H1 (cell line): Measurements from ENCODE around the gene KIZ. TPM values are rescaled to one million over a fixed set of nuclear protein-coding genes. Genes with fewer than 3 reads are reported as not detected.

ENCODE experiments used
- CTCF ChIA-PET: fragments of 300-600 bp; sonication (Branson Sonifier 250); formaldehyde crosslinking; loops from one replicate; lab custom pipeline; 2021; ENCODE audit not compliant: partially characterized antibody; lab: Charles Lee
- POLR2A ChIA-PET: fragments of 300-600 bp; sonication (Branson Sonifier 250); formaldehyde crosslinking; loops from one replicate; lab custom pipeline; 2021; ENCODE audit warnings: inconsistent platforms; ENCODE audit not compliant: partially characterized antibody; lab: Charles Lee
- DNase-seq, 2 experiments: peaks; one replicate each; pipeline versions ENCODE4 v3.0.0 to v3.0.0-alpha.2; 2010 to 2022; ENCODE audit warnings: low spot score in 2 of 2, low read depth in 1 of 2, mixed read lengths in 1 of 2
- FAIRE-seq: peaks from 2 replicates; lab custom pipeline; 2011; peaks lifted over from hg19 to GRCh38; lab: Jason Lieb, UNC
- H2AFZ ChIP-seq: 2 replicates; pipeline ENCODE4 v1.8.1; 2012; ENCODE audit warnings: low read length, inconsistent platforms
- H2AK5ac ChIP-seq: 2 replicates; pipeline ENCODE4 v1.6.1; 2013; ENCODE audit warnings: low read depth, low read length
- H2BK120ac ChIP-seq: replicated peaks from 2 replicates; pipeline ENCODE3; 2013; ENCODE audit warnings: low read depth, low read length, inconsistent platforms
- H2BK12ac ChIP-seq: 2 replicates; pipeline ENCODE4 v1.6.1; 2013; ENCODE audit warnings: low read depth, low read length
- H2BK15ac ChIP-seq: 2 replicates; pipeline ENCODE4 v1.6.1; 2013; ENCODE audit warnings: low read length
- H2BK20ac ChIP-seq: 2 replicates; pipeline ENCODE4 v1.6.1; 2013; ENCODE audit warnings: low read length
- H2BK5ac ChIP-seq: 2 replicates; pipeline ENCODE4 v1.6.1; 2013; ENCODE audit warnings: low read depth, low read length
- H3K14ac ChIP-seq: 2 replicates; pipeline ENCODE4 v1.6.1; 2013; ENCODE audit warnings: inconsistent platforms; ENCODE audit not compliant: insufficient read length
- H3K18ac ChIP-seq: 2 replicates; pipeline ENCODE4 v1.6.1; 2013; ENCODE audit warnings: low read length; ENCODE audit errors: extremely low read depth
- H3K23ac ChIP-seq: 2 replicates; pipeline ENCODE4 v1.6.1; 2013; ENCODE audit warnings: inconsistent platforms; ENCODE audit not compliant: insufficient read length
- H3K23me2 ChIP-seq: 2 replicates; pipeline ENCODE4 v1.6.1; 2013; ENCODE audit warnings: low read depth, low read length
- H3K27ac ChIP-seq: 2 replicates; pipeline ENCODE4 v1.6.1; 2011; ENCODE audit warnings: low read depth, low read length, inconsistent platforms
- H3K27me3 ChIP-seq, 4 experiments: replicated peaks in 1 of 4; 1 replicate in 1 of 4; 2 replicates in 3 of 4; pipeline versions ENCODE4 v1.6.1 to v1.8.1; 2011 to 2013; ENCODE audit warnings: low read length in 3 of 4, mild to moderate bottlenecking in 3 of 4, inconsistent platforms in 2 of 4, mixed read lengths in 2 of 4, moderate library complexity in 1 of 4; ENCODE audit not compliant: control insufficient read depth in 3 of 4, insufficient read depth in 3 of 4; ENCODE audit errors: extremely low read depth in 1 of 4
- H3K36me3 ChIP-seq, 4 experiments: 2 replicates each; pipeline versions ENCODE4 v1.6.1 to v1.8.1; 2011 to 2013; ENCODE audit warnings: mild to moderate bottlenecking in 4 of 4, low read length in 3 of 4, moderate library complexity in 2 of 4, control low read depth in 1 of 4, inconsistent platforms in 1 of 4; ENCODE audit not compliant: insufficient read depth in 4 of 4, control insufficient read depth in 2 of 4
- H3K4ac ChIP-seq: replicated peaks from 2 replicates; pipeline ENCODE3; 2013; ENCODE audit warnings: low read length, low read depth, mixed read lengths, inconsistent platforms; ENCODE audit not compliant: insufficient read length
- H3K4me1 ChIP-seq, 4 experiments: replicated peaks in 1 of 4; 1 replicate in 1 of 4; 2 replicates in 3 of 4; pipeline versions ENCODE4 v1.6.1 to v1.8.1; 2011 to 2013; ENCODE audit warnings: low read length in 3 of 4, inconsistent platforms in 2 of 4, mixed read lengths in 1 of 4; ENCODE audit not compliant: insufficient read depth in 4 of 4, control insufficient read depth in 3 of 4
- H3K4me2 ChIP-seq, 2 experiments: 2 replicates each; pipeline versions ENCODE4 v1.6.1 to v1.8.1; 2011 to 2013; ENCODE audit warnings: low read depth in 2 of 2, low read length in 2 of 2, control low read depth in 1 of 2, inconsistent platforms in 1 of 2, mild to moderate bottlenecking in 1 of 2; ENCODE audit not compliant: insufficient read depth in 1 of 2
- H3K4me3 ChIP-seq, 4 experiments: fragments of 200-600, 300-600 bp in 1 of 4; sonication (generic), shearing (Covaris generic), sonication (Bioruptor Twin) in 1 of 4; 2 replicates each; pipeline versions ENCODE4 v1.5.1 to v1.8.1; 2011 to 2016; ENCODE audit warnings: low read length in 4 of 4, low read depth in 3 of 4, control low read depth in 2 of 4, inconsistent platforms in 2 of 4, mild to moderate bottlenecking in 2 of 4, mixed read lengths in 1 of 4, moderate library complexity in 1 of 4; ENCODE audit not compliant: insufficient read depth in 2 of 4; ENCODE audit errors: extremely low read depth in 1 of 4
- H3K56ac ChIP-seq: replicated peaks from 2 replicates; pipeline ENCODE3; 2013; ENCODE audit warnings: low read depth, mild to moderate bottlenecking, mixed read lengths, low read length, inconsistent platforms; ENCODE audit not compliant: insufficient read length
- H3K79me1 ChIP-seq: 2 replicates; pipeline ENCODE4 v1.6.1; 2013; ENCODE audit warnings: low read depth, low read length, control low read depth
- H3K79me2 ChIP-seq, 2 experiments: 2 replicates each; pipeline versions ENCODE4 v1.6.1 to v1.8.1; 2012 to 2013; ENCODE audit warnings: low read length in 2 of 2, mild to moderate bottlenecking in 2 of 2, inconsistent platforms in 1 of 2; ENCODE audit not compliant: insufficient read depth in 2 of 2, control insufficient read depth in 1 of 2
- H3K9ac ChIP-seq, 4 experiments: replicated peaks in 1 of 4; 1 replicate in 1 of 4; 2 replicates in 3 of 4; pipeline versions ENCODE4 v1.6.1 to v1.8.1; 2011 to 2013; ENCODE audit warnings: low read depth in 3 of 4, low read length in 3 of 4, control low read depth in 2 of 4, mild to moderate bottlenecking in 2 of 4, moderate library complexity in 2 of 4, inconsistent platforms in 1 of 4; ENCODE audit errors: extremely low read depth in 1 of 4
- H3K9me3 ChIP-seq, 2 experiments: 2 replicates each; pipeline versions ENCODE4 v1.6.1 to v1.8.1; 2012 to 2013; ENCODE audit warnings: mild to moderate bottlenecking in 2 of 2, moderate library complexity in 2 of 2, control low read depth in 1 of 2, inconsistent platforms in 1 of 2, low read depth in 1 of 2, low read length in 1 of 2, mixed read lengths in 1 of 2; ENCODE audit not compliant: insufficient read depth in 2 of 2
- H4K20me1 ChIP-seq, 2 experiments: replicated peaks in 1 of 2; 2 replicates each; pipeline versions ENCODE3 to v1.8.1; 2011 to 2013; ENCODE audit warnings: inconsistent platforms in 2 of 2, low read length in 2 of 2, mild to moderate bottlenecking in 1 of 2; ENCODE audit not compliant: insufficient read depth in 2 of 2, control insufficient read depth in 1 of 2
- H4K5ac ChIP-seq: 2 replicates; pipeline ENCODE4 v1.6.1; 2013; ENCODE audit warnings: low read length, low read depth, mixed read lengths, inconsistent platforms; ENCODE audit not compliant: insufficient read length
- H4K8ac ChIP-seq: 2 replicates; pipeline ENCODE4 v1.8.0; 2013; ENCODE audit warnings: mild to moderate bottlenecking, moderate library complexity, low read length, inconsistent platforms; ENCODE audit not compliant: insufficient read depth; ENCODE audit errors: extremely low read depth
- H4K91ac ChIP-seq: replicated peaks from 2 replicates; pipeline ENCODE3; 2013; ENCODE audit warnings: low read length, mixed read lengths, inconsistent platforms; ENCODE audit not compliant: insufficient read length
- CREB1 ChIP-seq: IDR thresholded peaks from 2 replicates; pipeline ENCODE4 v1.6.1; 2012; ENCODE audit warnings: inconsistent platforms
- E2F6 ChIP-seq: IDR thresholded peaks from 2 replicates; pipeline ENCODE4 v1.6.1; 2012; ENCODE audit warnings: inconsistent platforms
- GABPA ChIP-seq: IDR thresholded peaks from 2 replicates; pipeline ENCODE4 v1.6.1; 2011; ENCODE audit warnings: mild to moderate bottlenecking, low read length, moderate library complexity, borderline replicate concordance; ENCODE audit not compliant: insufficient read depth
- GTF2F1 ChIP-seq: IDR thresholded peaks from 2 replicates; pipeline ENCODE4 v1.6.1; 2012; ENCODE audit warnings: low read depth, low read length, improper control_type of control experiment, borderline replicate concordance
- HDAC2 ChIP-seq, 2 experiments: fragments of 300-600 bp in 1 of 2; sonication (generic) in 1 of 2; IDR thresholded peaks; 2 replicates each; pipeline ENCODE4 v1.6.1; 2011 to 2012; ENCODE audit warnings: low read depth in 2 of 2, low read length in 2 of 2, mild to moderate bottlenecking in 2 of 2, moderate library complexity in 2 of 2, borderline replicate concordance in 1 of 2, inconsistent platforms in 1 of 2
- MAFK ChIP-seq: IDR thresholded peaks from 2 replicates; pipeline ENCODE4 v1.6.1; 2012; ENCODE audit warnings: low read depth, mild to moderate bottlenecking, improper control_type of control experiment, low read length
- NRF1 ChIP-seq: IDR thresholded peaks from 2 replicates; pipeline ENCODE4 v1.6.1; 2011; ENCODE audit warnings: mild to moderate bottlenecking, low read depth, low read length, improper control_type of control experiment
- RFX5 ChIP-seq: IDR thresholded peaks from 2 replicates; pipeline ENCODE4 v1.6.1; 2011; ENCODE audit warnings: low read depth, low read length, improper control_type of control experiment, borderline replicate concordance
- SIX5 ChIP-seq: IDR thresholded peaks from 2 replicates; pipeline ENCODE4 v1.6.1; 2011; ENCODE audit warnings: mild to moderate bottlenecking, low read depth, low read length
- SP2 ChIP-seq: IDR thresholded peaks from 2 replicates; pipeline ENCODE4 v1.6.1; 2012; ENCODE audit warnings: mild to moderate bottlenecking, low read length, inconsistent platforms
- TCF12 ChIP-seq: IDR thresholded peaks from 2 replicates; pipeline ENCODE4 v1.6.1; 2011; ENCODE audit warnings: low read depth, mild to moderate bottlenecking, low read length
- WGBS, 2 experiments: shearing (Covaris generic) in 1 of 2; methylation state at CpG; one replicate each; pipeline versions ENCODE4 v1.1.6 to v1.1.7; 2013 to 2015; ENCODE audit warnings: low lambda C conversion rate in 2 of 2, mixed read lengths in 2 of 2, inconsistent platforms in 1 of 2, low coverage in 1 of 2, missing lambda C conversion rate in 1 of 2; ENCODE audit not compliant: insufficient replicate concordance in 2 of 2, insufficient coverage in 1 of 2, insufficient read length in 1 of 2; ENCODE audit errors: extremely low coverage in 1 of 2, missing lambda C conversion rate in 1 of 2; 5-methylcytosine and 5-hydroxymethylcytosine counted together
- polyA plus RNA-seq, 7 experiments: library from polyadenylated mRNA; depleted of rRNA in 3 of 7; stranded (reverse) in 5 of 7; unstranded in 2 of 7; fragments of >200 nt in 5 of 7; fragments of 200-250 nt in 2 of 7; gene quantifications; 1 replicate in 5 of 7; 2 replicates in 1 of 7; 4 replicates in 1 of 7; pipeline versions ENCODE4 v1.2.1 to v1.2.3, GENCODE V29; 2011 to 2013; ENCODE audit warnings: missing spikeins in 2 of 7, mixed read lengths in 2 of 7
- total RNA-seq: library from RNA; stranded (reverse); fragmentation: NEBNext Ultra II Directional; extraction: Animal tissue kit (Norgen Biotek cat#: 25700); gene quantifications from 2 replicates; pipeline ENCODE4 v1.2.1, GENCODE V29; 2021

The KIZ gene
- total and polyA plus RNA-seq, 2 of the 8 experiments (the other 6 are each of a cell fraction or from before 2014, with no cell fraction given): 13.0 to 51.7 TPM

DNA sequence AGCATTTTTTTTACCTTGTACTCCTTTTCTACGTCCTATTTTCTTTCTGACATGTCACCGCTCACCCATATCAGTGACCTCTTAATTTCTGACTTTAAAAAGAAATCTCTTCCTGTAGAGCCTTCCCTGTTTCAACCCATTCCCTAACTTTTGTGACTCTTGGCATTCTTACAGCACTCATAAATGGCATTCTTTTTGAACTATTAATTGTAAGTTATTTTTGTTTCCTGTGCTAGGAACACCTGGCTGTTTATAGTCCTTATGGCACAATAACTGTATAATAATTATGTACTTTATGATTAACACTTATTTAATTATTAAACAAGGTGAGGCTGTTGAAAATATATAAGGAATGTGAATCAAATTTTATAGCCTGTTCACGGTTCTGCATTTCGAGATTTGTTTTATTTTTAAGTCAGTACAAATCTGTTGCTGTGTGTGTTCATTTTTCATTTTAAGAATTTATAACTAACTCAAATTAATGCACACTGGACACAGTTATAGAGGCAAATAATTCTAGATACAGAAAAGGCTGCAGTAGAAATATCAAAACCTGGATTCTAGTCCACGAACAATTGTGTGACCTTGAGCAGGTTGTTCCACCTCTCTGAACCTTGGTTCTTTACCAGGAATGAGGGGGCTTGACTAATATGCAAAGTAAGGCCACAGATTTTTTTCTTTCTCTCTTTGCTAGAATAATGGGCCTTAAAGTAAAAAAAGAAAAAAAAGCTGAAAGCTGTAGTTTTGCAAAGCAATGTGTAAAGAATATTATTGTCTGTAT lies 1.5 kb downstream of the KIZ start:
- POLR2A ChIA-PET: interaction anchor here (2.4 to 2.7 kb wide), 2 partner anchors 26 to 64 kb away, joined by 10 to 20 read pairs; no protein-coding TSS in a partner anchor
- no peaks in the 10 kb centered on the region for H4K20me1 ChIP-seq
- no peak for FAIRE-seq
- DNase-seq: no peak
- H2BK20ac ChIP-seq: no peak overlapping the region
- no peak overlapping the region for H4K91ac ChIP-seq
- no peak overlapping the region for H3K23ac ChIP-seq
- peaks cover 0 to 6% (median 0%) of the 10 kb centered on the region in 4 experiments; a peak in 2 of 8 replicates for H3K36me3 ChIP-seq
- H3K14ac ChIP-seq: no peak overlapping the region
- 83% methylated on average over 5 of the region's 5 CpGs; no CpG with 5 or more reads in 1 of the 2 experiments for WGBS, 2 experiments
- H2BK5ac ChIP-seq: no peak overlapping the region
- H2AK5ac ChIP-seq: no peak overlapping the region
- H3K79me2 ChIP-seq: peaks cover 0 to 35% of the 10 kb centered on the region in 2 experiments; a peak in 2 of 4 replicates
- H3K56ac ChIP-seq: no peak overlapping the region
- H3K18ac ChIP-seq: no peak overlapping the region
- no peak overlapping the region for H3K27ac ChIP-seq
- H3K9ac ChIP-seq: no peak overlapping the region
- H2BK12ac ChIP-seq: no peak overlapping the region
- no peak overlapping the region for H4K5ac ChIP-seq
- no peak overlapping the region for H2BK15ac ChIP-seq
- no peaks in the 10 kb centered on the region for H3K27me3 ChIP-seq
- no peak overlapping the region for H2BK120ac ChIP-seq
- H3K23me2 ChIP-seq: peaks cover 6% of the 10 kb centered on the region
- no peak overlapping the region for H4K8ac ChIP-seq
- CTCF ChIA-PET: interaction anchor here (0.7 to 2.7 kb wide), 4 partner anchors 12 to 196 kb away, joined by 3 to 14 read pairs (median 3); no protein-coding TSS in a partner anchor
- H3K4me1 ChIP-seq: peaks cover 2 to 15% (median 9%) of the 10 kb centered on the region in 4 experiments; a peak in 5 of 7 replicates
- no peaks in the 10 kb centered on the region for H3K9me3 ChIP-seq
- no peak overlapping the region for H2AFZ ChIP-seq
- peaks cover 4% of the 10 kb centered on the region; the same call in 1 of the 2 replicates for H3K79me1 ChIP-seq
- no peak overlapping the region for H3K4ac ChIP-seq
- H3K4me2 ChIP-seq: peak overlapping the region; percentile 84 to 95; a peak in 3 of 4 replicates
- H3K4me3 ChIP-seq: peak overlapping the region in 3 of 4 experiments; percentile 3 to 98 (median 60); a peak in 4 of 8 replicates
- TF ChIP-seq GTF2F1 (no peak), HDAC2 (IDR thresholded peaks at IDR 0.05; ENCODE audit: borderline replicate concordance in 1 of 2, low read depth in 2 of 2, low read length in 2 of 2) (no peak), TCF12 (no peak), GABPA (no peak), SP2 (no peak), CREB1 (no peak), SIX5 (no peak), MAFK (no peak), E2F6 (no peak), NRF1 (no peak), RFX5 (no peak)
